GM20431 (cell line): Measurements from ENCODE around the gene ARFGAP2.
"Not testable (repeated sequence)": the region's sequence is repeated elsewhere in the genome, so short reads cannot be mapped to it uniquely, and the experiment has no call there.

Source experiments
- in situ Hi-C: fragments of 300-500 bp; cut with MseI, MboI; formaldehyde crosslinking; loops from one replicate; pipeline ENCODE4 v1.15.0; 2020; ENCODE audit warnings: low sequenced_read_pairs; ENCODE audit not compliant: unreplicated experiment

ARFGAP2 gene

GRCh38 chr11:47123094-47123493 lies 53.6 kb downstream of the ARFGAP2 start:
- in situ Hi-C loops = no loop called here

GRCh38 chr11:47121731-47122130 lies 54.9 kb downstream of the ARFGAP2 start:
- in situ Hi-C loops = no loop called here

- in situ Hi-C loops = no loop called here
Observed at GRCh38 chr11:47121056-47121455, 55.6 kb downstream of the ARFGAP2 start.

GRCh38 chr11:47118958-47119688 lies 57.6 kb downstream of the ARFGAP2 start:
- in situ Hi-C loops = not testable (repeated sequence)
